GM12878 (cell line): Measurements from ENCODE around the gene ENTREP3. TPM values are rescaled to one million over a fixed set of nuclear protein-coding genes. Genes with fewer than 3 reads are reported as not detected.

Source experiments
- ATAC-seq: fragments of 200-7000 bp; cut with Tn5 transposase; 3 replicates; pipeline ENCODE4 v1.9.1; 2020; ENCODE audit warnings: mild to moderate bottlenecking, moderate library complexity
- BruUV-seq: library from RNA; stranded (reverse); fragments of 400-500 nt; replicated peaks from 2 replicates; lab custom pipeline; 2021; lab: Mats Ljungman, UMichigan
- CTCF ChIA-PET: fragments of 300-600 bp; sonication (Branson Sonifier 250); formaldehyde crosslinking; extraction: SDS; loops from one replicate; lab custom pipeline; 2021; ENCODE audit warnings: inconsistent platforms; lab: Yijun Ruan, JAX
- POLR2A ChIA-PET: fragments of 350-600 bp; formaldehyde crosslinking; extraction: SDS; loops from one replicate; lab custom pipeline; 2021; ENCODE audit warnings: inconsistent platforms; lab: Charles Lee
- RAD21 ChIA-PET: fragments of 300-600 bp; sonication (Branson Sonifier 250); formaldehyde crosslinking; loops from one replicate; lab custom pipeline; 2023; ENCODE audit warnings: antibody characterized with exemption; ENCODE audit not compliant: unreplicated experiment; lab: Charles Lee
- SMC1A ChIA-PET: fragments of 300-600 bp; sonication (Branson Sonifier 250); formaldehyde crosslinking; loops from one replicate; lab custom pipeline; 2023; ENCODE audit not compliant: unreplicated experiment, uncharacterized antibody; lab: Charles Lee
- DNase-seq: peaks from one replicate; pipeline ENCODE4 v3.0.0-alpha.2; 2011; ENCODE audit warnings: low read depth, low spot score
- FAIRE-seq: peaks from 3 replicates; lab custom pipeline; 2011; peaks lifted over from hg19 to GRCh38; lab: Jason Lieb, UNC
- H2AFZ ChIP-seq: 2 replicates; pipeline ENCODE4 v1.6.0; 2011; ENCODE audit warnings: low read depth, low read length, control low read depth; ENCODE audit not compliant: control insufficient read depth
- H3K27ac ChIP-seq: 2 replicates; pipeline ENCODE4 v1.5.1; 2011; ENCODE audit warnings: control low read depth; ENCODE audit not compliant: control insufficient read depth, insufficient read depth
- H3K27me3 ChIP-seq, 2 experiments: replicated peaks in 1 of 2; 2 replicates each; pipeline versions ENCODE4 v1.6.0 to v1.6.1; 2011; ENCODE audit warnings: low read length in 1 of 2; ENCODE audit not compliant: control insufficient read depth in 2 of 2, insufficient read depth in 2 of 2
- H3K36me3 ChIP-seq, 2 experiments: 2 replicates each; pipeline ENCODE4 v1.5.1; 2011; ENCODE audit warnings: low read length in 1 of 2; ENCODE audit not compliant: control insufficient read depth in 2 of 2, insufficient read depth in 2 of 2
- H3K4me1 ChIP-seq: 2 replicates; pipeline ENCODE4 v1.6.1; 2011; ENCODE audit warnings: mild to moderate bottlenecking, low read length, moderate library complexity, mixed read lengths; ENCODE audit not compliant: control insufficient read depth, insufficient read depth
- H3K4me2 ChIP-seq: 2 replicates; pipeline ENCODE4 v1.6.0; 2011; ENCODE audit warnings: control low read depth; ENCODE audit not compliant: control insufficient read depth, insufficient read depth
- H3K4me3 ChIP-seq: fragments of 200-600 bp; sonication (generic); 2 replicates; pipeline ENCODE4 v1.5.1; 2016
- H3K79me2 ChIP-seq: 2 replicates; pipeline ENCODE4 v1.6.0; 2011; ENCODE audit warnings: low read length; ENCODE audit not compliant: control insufficient read depth, insufficient read depth
- H3K9ac ChIP-seq: 2 replicates; pipeline ENCODE4 v1.8.0; 2011; ENCODE audit warnings: low read length, control low read depth, mixed read lengths; ENCODE audit not compliant: control insufficient read depth, insufficient read depth
- H3K9me3 ChIP-seq: replicated peaks from 3 replicates; pipeline ENCODE4 v1.5.1; 2011; ENCODE audit warnings: mild to moderate bottlenecking, low read length; ENCODE audit not compliant: control insufficient read depth, insufficient read depth
- H4K20me1 ChIP-seq: 2 replicates; pipeline ENCODE4 v1.6.0; 2011; ENCODE audit not compliant: control insufficient read depth, insufficient read depth
- CEBPB ChIP-seq, 2 experiments: fragments of 150-350 bp in 1 of 2; IDR thresholded peaks; 2 replicates each; pipeline ENCODE4 v1.6.1; 2012 to 2014; ENCODE audit warnings: low read depth in 2 of 2, low read length in 2 of 2, borderline replicate concordance in 1 of 2, inconsistent platforms in 1 of 2
- KLF5 ChIP-seq: fragments of 450-650 bp; IDR thresholded peaks from 2 replicates; pipeline ENCODE4 v1.6.1; 2014; ENCODE audit warnings: mild to moderate bottlenecking; ENCODE audit not compliant: partially characterized antibody
- MTA2 ChIP-seq: fragments of 450-650 bp; IDR thresholded peaks from 2 replicates; pipeline ENCODE4 v1.6.1; 2016; ENCODE audit warnings: low read depth, mild to moderate bottlenecking, moderate library complexity
- NR2C2 ChIP-seq: IDR thresholded peaks from 2 replicates; pipeline ENCODE4 v1.6.1; 2011; ENCODE audit warnings: borderline replicate concordance, low read depth; ENCODE audit not compliant: control insufficient read depth, insufficient read length
- WGBS: methylation state at CpG from one replicate; pipeline ENCODE4 v1.1.6; 2016; ENCODE audit warnings: low lambda C conversion rate; ENCODE audit not compliant: insufficient replicate concordance, insufficient coverage; ENCODE audit errors: missing lambda C conversion rate; 5-methylcytosine and 5-hydroxymethylcytosine counted together
- in situ Hi-C: fragments of 300-500 bp; cut with MboI; formaldehyde crosslinking; loops from 9 replicates; pipeline ENCODE4 v1.14.3; 2018; ENCODE audit warnings: mixed read lengths
- intact Hi-C: fragments of 100-400 bp; cut with micrococcal nuclease; formaldehyde crosslinking; loops from one replicate; pipeline ENCODE4 v1.14.2; 2022; ENCODE audit not compliant: unreplicated experiment
- polyA plus RNA-seq, 11 experiments: library from polyadenylated mRNA; depleted of rRNA in 4 of 11; unstranded in 6 of 11; stranded (reverse) in 5 of 11; fragments of >200 nt; fragmentation: Nextera tagmentation in 4 of 11; fragmentation: Illumina TruSeq in 1 of 11; extraction: Ambion mirVana in 4 of 11; extraction: Trizol in 1 of 11; gene quantifications; 1 replicate in 1 of 11; 2 replicates in 10 of 11; pipeline versions ENCODE4 v1.2.1 to v1.2.3, GENCODE V29; 2011 to 2016; ENCODE audit warnings: inconsistent platforms in 2 of 11, missing spikeins in 2 of 11, low read depth in 1 of 11
- total RNA-seq, 4 experiments: library from RNA; depleted of rRNA in 3 of 4; stranded (reverse); fragments of >200 nt in 3 of 4; fragmentation: Illumina TruSeq in 1 of 4; extraction: Trizol in 1 of 4; gene quantifications; 2 replicates each; pipeline versions ENCODE4 v1.2.1 to v1.2.3, GENCODE V29; 2013 to 2021
- TF ChIP-seq, protein P1 (sequence below): fragments of 450-650 bp; IDR thresholded peaks from 2 replicates; pipeline ENCODE4 v1.6.1; 2016; ENCODE audit warnings: mild to moderate bottlenecking, moderate library complexity, borderline replicate concordance
- TF ChIP-seq, protein P2 (sequence below): fragments of 450-650 bp; IDR thresholded peaks from 2 replicates; pipeline ENCODE4 v1.6.1; 2017; ENCODE audit warnings: low read depth, mild to moderate bottlenecking, moderate library complexity
- TF ChIP-seq, protein P3 (sequence below): fragments of 450-650 bp; IDR thresholded peaks from 2 replicates; pipeline ENCODE4 v1.6.1; 2016; ENCODE audit warnings: mild to moderate bottlenecking

ENTREP3 gene
- total and polyA plus RNA-seq, 10 of the 15 experiments (the other 5 are each of a cell fraction or from before 2014, with no cell fraction given): 1.7 to 31.8 (median 3.9) TPM

DNA sequence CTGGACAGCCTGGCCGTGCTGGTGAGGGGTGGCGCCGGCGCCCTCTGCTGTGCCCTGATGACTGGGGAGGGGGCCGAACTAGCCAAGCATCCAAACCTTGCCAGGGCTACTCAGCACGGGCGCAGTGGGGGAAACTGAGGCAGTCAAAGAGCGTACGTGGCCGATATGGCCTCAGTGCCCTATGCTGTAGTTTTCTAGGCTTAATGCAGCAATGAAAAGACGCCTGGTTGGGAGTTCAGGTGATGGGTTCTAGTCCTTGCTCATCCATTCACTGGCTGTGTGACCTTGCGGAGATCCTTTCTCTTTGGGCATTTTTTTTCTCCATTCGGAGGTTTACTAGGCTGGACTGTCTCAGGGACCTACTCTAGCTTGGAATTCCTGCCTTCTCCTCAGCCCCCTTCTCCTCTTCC, 46.0 kb downstream of the ENTREP3 start:
- ATAC-seq: no peak
- peak overlapping the region; percentile 74 for H2AFZ ChIP-seq
- BruUV-seq: TSS peak; percentile 83
- H3K36me3 ChIP-seq: no peaks in the 10 kb centered on the region; a peak in 2 of 4 replicates
- TF ChIP-seq, protein P1, sequence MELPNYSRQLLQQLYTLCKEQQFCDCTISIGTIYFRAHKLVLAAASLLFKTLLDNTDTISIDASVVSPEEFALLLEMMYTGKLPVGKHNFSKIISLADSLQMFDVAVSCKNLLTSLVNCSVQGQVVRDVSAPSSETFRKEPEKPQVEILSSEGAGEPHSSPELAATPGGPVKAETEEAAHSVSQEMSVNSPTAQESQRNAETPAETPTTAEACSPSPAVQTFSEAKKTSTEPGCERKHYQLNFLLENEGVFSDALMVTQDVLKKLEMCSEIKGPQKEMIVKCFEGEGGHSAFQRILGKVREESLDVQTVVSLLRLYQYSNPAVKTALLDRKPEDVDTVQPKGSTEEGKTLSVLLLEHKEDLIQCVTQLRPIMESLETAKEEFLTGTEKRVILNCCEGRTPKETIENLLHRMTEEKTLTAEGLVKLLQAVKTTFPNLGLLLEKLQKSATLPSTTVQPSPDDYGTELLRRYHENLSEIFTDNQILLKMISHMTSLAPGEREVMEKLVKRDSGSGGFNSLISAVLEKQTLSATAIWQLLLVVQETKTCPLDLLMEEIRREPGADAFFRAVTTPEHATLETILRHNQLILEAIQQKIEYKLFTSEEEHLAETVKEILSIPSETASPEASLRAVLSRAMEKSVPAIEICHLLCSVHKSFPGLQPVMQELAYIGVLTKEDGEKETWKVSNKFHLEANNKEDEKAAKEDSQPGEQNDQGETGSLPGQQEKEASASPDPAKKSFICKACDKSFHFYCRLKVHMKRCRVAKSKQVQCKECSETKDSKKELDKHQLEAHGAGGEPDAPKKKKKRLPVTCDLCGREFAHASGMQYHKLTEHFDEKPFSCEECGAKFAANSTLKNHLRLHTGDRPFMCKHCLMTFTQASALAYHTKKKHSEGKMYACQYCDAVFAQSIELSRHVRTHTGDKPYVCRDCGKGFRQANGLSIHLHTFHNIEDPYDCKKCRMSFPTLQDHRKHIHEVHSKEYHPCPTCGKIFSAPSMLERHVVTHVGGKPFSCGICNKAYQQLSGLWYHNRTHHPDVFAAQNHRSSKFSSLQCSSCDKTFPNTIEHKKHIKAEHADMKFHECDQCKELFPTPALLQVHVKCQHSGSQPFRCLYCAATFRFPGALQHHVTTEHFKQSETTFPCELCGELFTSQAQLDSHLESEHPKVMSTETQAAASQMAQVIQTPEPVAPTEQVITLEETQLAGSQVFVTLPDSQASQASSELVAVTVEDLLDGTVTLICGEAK: peak; percentile 11; the same call in 1 of the 2 replicates
- TF ChIP-seq KLF5 (no peak), NR2C2 (peak; percentile 65), MTA2 (peak; percentile 58; the same call in 1 of the 2 replicates), CEBPB (IDR thresholded peaks at IDR 0.05; ENCODE audit: borderline replicate concordance in 1 of 2, low read depth in 2 of 2, low read length in 2 of 2) (no peak)
- TF ChIP-seq, protein P2, sequence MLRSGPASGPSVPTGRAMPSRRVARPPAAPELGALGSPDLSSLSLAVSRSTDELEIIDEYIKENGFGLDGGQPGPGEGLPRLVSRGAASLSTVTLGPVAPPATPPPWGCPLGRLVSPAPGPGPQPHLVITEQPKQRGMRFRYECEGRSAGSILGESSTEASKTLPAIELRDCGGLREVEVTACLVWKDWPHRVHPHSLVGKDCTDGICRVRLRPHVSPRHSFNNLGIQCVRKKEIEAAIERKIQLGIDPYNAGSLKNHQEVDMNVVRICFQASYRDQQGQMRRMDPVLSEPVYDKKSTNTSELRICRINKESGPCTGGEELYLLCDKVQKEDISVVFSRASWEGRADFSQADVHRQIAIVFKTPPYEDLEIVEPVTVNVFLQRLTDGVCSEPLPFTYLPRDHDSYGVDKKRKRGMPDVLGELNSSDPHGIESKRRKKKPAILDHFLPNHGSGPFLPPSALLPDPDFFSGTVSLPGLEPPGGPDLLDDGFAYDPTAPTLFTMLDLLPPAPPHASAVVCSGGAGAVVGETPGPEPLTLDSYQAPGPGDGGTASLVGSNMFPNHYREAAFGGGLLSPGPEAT: peak; percentile 94
- TF ChIP-seq, protein P3, sequence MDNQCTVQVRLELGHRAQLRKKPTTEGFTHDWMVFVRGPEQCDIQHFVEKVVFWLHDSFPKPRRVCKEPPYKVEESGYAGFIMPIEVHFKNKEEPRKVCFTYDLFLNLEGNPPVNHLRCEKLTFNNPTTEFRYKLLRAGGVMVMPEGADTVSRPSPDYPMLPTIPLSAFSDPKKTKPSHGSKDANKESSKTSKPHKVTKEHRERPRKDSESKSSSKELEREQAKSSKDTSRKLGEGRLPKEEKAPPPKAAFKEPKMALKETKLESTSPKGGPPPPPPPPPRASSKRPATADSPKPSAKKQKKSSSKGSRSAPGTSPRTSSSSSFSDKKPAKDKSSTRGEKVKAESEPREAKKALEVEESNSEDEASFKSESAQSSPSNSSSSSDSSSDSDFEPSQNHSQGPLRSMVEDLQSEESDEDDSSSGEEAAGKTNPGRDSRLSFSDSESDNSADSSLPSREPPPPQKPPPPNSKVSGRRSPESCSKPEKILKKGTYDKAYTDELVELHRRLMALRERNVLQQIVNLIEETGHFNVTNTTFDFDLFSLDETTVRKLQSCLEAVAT: 0 out of 2 replicates have a peak, but pooled peaks have one; percentile 22
- ChIA-PET CTCF (interaction anchor here (1.2 to 5.7 kb wide), 6 partner anchors 16 to 37 kb away, joined by 3 to 154 read pairs (median 16); partner anchors contain the start of gene KRTCAP2), RAD21 (interaction anchor here (3.2 to 4.0 kb wide), 3 partner anchors 15 to 42 kb away, joined by 16 to 85 read pairs (median 24); no protein-coding TSS in a partner anchor), POLR2A (interaction anchor here (0.7 to 5.1 kb wide), 7 partner anchors 15 to 114 kb away, joined by 3 to 84 read pairs (median 4); partner anchors contain the start of gene KRTCAP2), SMC1A (interaction anchor here (1.2 to 4.0 kb wide), 2 partner anchors 16 kb away, joined by 5 to 89 read pairs; no protein-coding TSS in a partner anchor)
- peak overlapping the region; percentile 81 for H3K27ac ChIP-seq
- 16% methylated on average over 13 of the region's 13 CpGs for WGBS
- H3K9me3 ChIP-seq: no peaks in the 10 kb centered on the region
- no peak for DNase-seq
- intact Hi-C loops: loop anchor here (5.0 kb wide), 2 partner anchors 33 to 383 kb away; a partner anchor contains a TSS
- no peaks in the 10 kb centered on the region for H3K27me3 ChIP-seq
- FAIRE-seq: no peak
- H3K4me3 ChIP-seq: peak overlapping the region; percentile 98
- H3K4me2 ChIP-seq: peak overlapping the region; percentile 99
- no peaks in the 10 kb centered on the region for H4K20me1 ChIP-seq
- peak overlapping the region; percentile 90 for H3K9ac ChIP-seq
- H3K79me2 ChIP-seq: peaks cover 10% of the 10 kb centered on the region
- peaks cover 19% of the 10 kb centered on the region for H3K4me1 ChIP-seq
- in situ Hi-C loops: no loop called here
